Lower lobe of right lung (tissue), 2 donors: ENCODE results near the gene PROC. TPM values are rescaled to one million over a fixed set of nuclear protein-coding genes. Genes with fewer than 3 reads are reported as not detected.

ENCODE experiments used
- ATAC-seq, 2 donors: fragments of 200-7000 bp; cut with Tn5 transposase; one replicate each; pipeline ENCODE4 v1.9.1; 2020 to 2022; ENCODE audit warnings: mild to moderate bottlenecking in 2 of 2, moderate library complexity in 2 of 2
- DNase-seq: peaks from one replicate; pipeline ENCODE4 v3.0.0-alpha.2; 2020
- H3K27ac ChIP-seq: fragments of 200-600 bp; one replicate; pipeline ENCODE4 v1.8.0; 2022
- H3K27me3 ChIP-seq: fragments of 200-600 bp; one replicate; pipeline ENCODE4 v1.8.0; 2022; ENCODE audit warnings: low read depth
- H3K36me3 ChIP-seq: fragments of 200-600 bp; one replicate; pipeline ENCODE4 v1.8.0; 2022; ENCODE audit warnings: mild to moderate bottlenecking
- H3K4me1 ChIP-seq: fragments of 200-600 bp; one replicate; pipeline ENCODE4 v1.8.0; 2022
- H3K4me3 ChIP-seq: fragments of 200-600 bp; one replicate; pipeline ENCODE4 v1.8.0; 2022; ENCODE audit warnings: mild to moderate bottlenecking
- H3K9me3 ChIP-seq: fragments of 200-600 bp; one replicate; pipeline ENCODE4 v1.8.0; 2022
- CTCF ChIP-seq: fragments of 200-600 bp; IDR thresholded peaks from one replicate; pipeline ENCODE4 v1.8.0; 2022; ENCODE audit warnings: antibody characterized with exemption, mild to moderate bottlenecking
- intact Hi-C: fragments of 100-400 bp; cut with DNase I; formaldehyde crosslinking; loops from one replicate; pipeline ENCODE4 v1.11.0; 2022
- total RNA-seq: library from RNA; stranded (reverse); fragmentation: NEBNext Ultra II Directional; extraction: Animal tissue kit (Norgen Biotek cat#: 25700); gene quantifications from one replicate; pipeline ENCODE4 v1.2.1, GENCODE V29; 2021
- donor health status: DM: no; HTN: yes; CAD: no; lungs with severe emphysema.

The PROC gene
- total RNA-seq, 1 donor from 2014 or later = not detected

GRCh38 chr2:127415593-127416505, 2.4 kb upstream of the PROC start:
- H3K27me3 ChIP-seq = no peaks in the 10 kb centered on the region

DNA sequence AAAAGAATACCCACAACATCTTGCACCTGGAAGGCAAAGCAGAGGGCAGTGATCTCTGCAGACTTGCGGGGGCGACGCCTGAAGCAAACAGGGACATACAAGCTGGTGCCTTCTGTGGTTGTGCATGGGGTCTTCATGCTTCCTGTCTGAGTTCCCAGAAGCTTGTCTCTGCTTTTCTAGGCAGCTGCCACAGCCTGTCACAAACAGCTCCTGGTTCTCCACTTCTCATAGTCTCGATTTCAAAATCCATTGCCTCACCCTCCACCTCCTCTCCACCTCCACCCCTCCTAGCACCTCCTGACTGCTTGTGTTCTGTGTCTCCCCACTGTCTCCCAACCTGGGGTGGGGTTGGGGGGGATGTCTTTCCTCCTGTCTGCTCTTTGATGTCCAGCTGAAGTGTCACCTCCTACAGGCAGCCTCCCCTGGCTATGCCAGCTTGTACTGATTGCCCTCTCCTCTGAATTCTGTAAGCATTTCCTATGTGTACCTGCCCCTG, 1.7 kb upstream of the PROC start:
- intact Hi-C loops = no loop called here
- Histone ChIP-seq H3K27ac (no peak overlapping the region), H3K4me3 (peak overlapping the region; percentile 57), H3K9me3 (no peaks in the 10 kb centered on the region), H3K4me1 (peaks cover 30% of the 10 kb centered on the region), H3K36me3 (no peaks in the 10 kb centered on the region), H3K27me3 (peaks cover 6% of the 10 kb centered on the region)
- no peak for DNase-seq
- peak; percentile 6 to 12 for ATAC-seq
- TF ChIP-seq CTCF = no peak

More at GRCh38 chr2:127415593-127416505, 2.4 kb upstream of the PROC start:
- H3K9me3 ChIP-seq = no peaks in the 10 kb centered on the region
- peaks cover 37% of the 10 kb centered on the region for H3K4me1 ChIP-seq
- H3K4me3 ChIP-seq = peak overlapping the region; percentile 57
- ATAC-seq (peak; percentile 94), DNase-seq (peak; percentile 89)
- no peaks in the 10 kb centered on the region for H3K36me3 ChIP-seq
- intact Hi-C loops = no loop called here
- peak overlapping the region; percentile 1 for H3K27ac ChIP-seq
- TF ChIP-seq CTCF = peak; percentile 75

DNA sequence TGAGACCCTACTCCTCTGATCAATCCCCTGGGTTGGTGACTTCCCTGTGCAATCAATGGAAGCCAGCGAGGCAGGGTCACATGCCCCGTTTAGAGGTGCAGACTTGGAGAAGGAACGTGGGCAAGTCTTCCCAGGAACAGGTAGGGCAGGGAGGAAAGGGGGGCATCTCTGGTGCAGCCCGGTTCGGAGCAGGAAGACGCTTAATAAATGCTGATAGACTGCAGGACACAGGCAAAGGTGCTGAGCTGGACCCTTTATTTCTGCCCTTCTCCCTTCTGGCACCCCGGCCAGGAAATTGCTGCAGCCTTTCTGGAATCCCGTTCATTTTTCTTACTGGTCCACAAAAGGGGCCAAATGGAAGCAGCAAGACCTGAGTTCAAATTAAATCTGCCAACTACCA, 821 bp upstream of the PROC start:
- ATAC-seq = no peak
- intact Hi-C loops = no loop called here
- Histone ChIP-seq H3K4me3 (no peak overlapping the region), H3K27ac (no peak overlapping the region), H3K9me3 (no peaks in the 10 kb centered on the region), H3K4me1 (peaks cover 22% of the 10 kb centered on the region), H3K27me3 (peaks cover 14% of the 10 kb centered on the region), H3K36me3 (no peaks in the 10 kb centered on the region)
- no peak for DNase-seq
- TF ChIP-seq CTCF = no peak

- DNase-seq = no peak
- Histone ChIP-seq H3K27me3 (peaks cover 31% of the 10 kb centered on the region), H3K9me3 (no peaks in the 10 kb centered on the region), H3K4me1 (peaks cover 38% of the 10 kb centered on the region), H3K4me3 (no peak overlapping the region), H3K27ac (no peak overlapping the region), H3K36me3 (no peaks in the 10 kb centered on the region)
- no peak for ATAC-seq
- no peak for TF ChIP-seq CTCF
- intact Hi-C loops = no loop called here
Measured at GRCh38 chr2:127419112-127419430, 844 bp downstream of the PROC start.

GRCh38 chr2:127419448-127420038, 1.3 kb downstream of the PROC start:
- Histone ChIP-seq H3K36me3 (no peaks in the 10 kb centered on the region), H3K9me3 (no peaks in the 10 kb centered on the region), H3K27ac (no peak overlapping the region), H3K4me3 (no peak overlapping the region), H3K4me1 (peaks cover 38% of the 10 kb centered on the region), H3K27me3 (peaks cover 36% of the 10 kb centered on the region)
- TF ChIP-seq CTCF = no peak
- intact Hi-C loops = no loop called here
- ATAC-seq = no peak
- DNase-seq = no peak
